Keratinocyte (primary cell): Measurements from ENCODE around the gene ARHGEF2.

Source experiments
- CTCF ChIP-seq, 3 experiments: IDR thresholded peaks in 1 of 3; conservative IDR thresholded peaks in 1 of 3; optimal IDR thresholded peaks in 1 of 3; 2 replicates in 2 of 3; 3 replicates in 1 of 3; pipeline versions ENCODE3 to v1.5.1; 2011; ENCODE audit warnings: low read length in 3 of 3, mild to moderate bottlenecking in 3 of 3, moderate library complexity in 2 of 3, control low read depth in 1 of 3, inconsistent platforms in 1 of 3; ENCODE audit not compliant: insufficient read depth in 2 of 3; ENCODE audit errors: extremely low read depth in 1 of 3
- EZH2 ChIP-seq: IDR thresholded peaks from one replicate; pipeline ENCODE4 v1.6.1; 2012; ENCODE audit warnings: inconsistent platforms, mild to moderate bottlenecking, low read length, moderate library complexity

GRCh38 chr1:155941845-155942531 is 36.4 kb downstream of the ARHGEF2 start:
- no peak for TF ChIP-seq CTCF (optimal IDR thresholded peaks at IDR 0.05 in 1 of 3, IDR thresholded peaks at IDR 0.05 in 1 of 3, conservative IDR thresholded peaks at IDR 0.05 in 1 of 3; ENCODE audit: extremely low read depth in 1 of 3, insufficient read depth in 2 of 3, low read length in 3 of 3)
- no peak for TF ChIP-seq EZH2
